Measurements from ENCODE around the gene PRIMPOL.
"Not testable (repeated sequence)": the region's sequence is repeated elsewhere in the genome, so short reads cannot be mapped to it uniquely, and the experiment has no call there.

Gene PRIMPOL

GRCh38 chr4:184721254-184721653, 71.7 kb downstream of the PRIMPOL start:
- DNase-seq: no peak

- no peak for DNase-seq
Measured at GRCh38 chr4:184722798-184723197, 73.3 kb downstream of the PRIMPOL start.

GRCh38 chr4:184727430-184727829, 77.9 kb downstream of the PRIMPOL start:
- DNase-seq: no peak

- DNase-seq: no peak
Measured at GRCh38 chr4:184728858-184729257, 79.3 kb downstream of the PRIMPOL start.

GRCh38 chr4:184729946-184730345, 80.4 kb downstream of the PRIMPOL start:
- DNase-seq: no peak

- DNase-seq: no peak
Measured at GRCh38 chr4:184731056-184731455, 81.5 kb downstream of the PRIMPOL start.

- DNase-seq: peak; percentile 60
Measured at GRCh38 chr4:184732126-184732525, 82.6 kb downstream of the PRIMPOL start.

GRCh38 chr4:184733654-184734524, 84.4 kb downstream of the PRIMPOL start, which contains the start of gene CENPU:
TSS of gene CENPU (minus strand) at chr4:184734096. CDS start at chr4:184734062, 34 bp downstream.
- DNase-seq: peak; percentile 93

GRCh38 chr4:184734758-184735157, 85.2 kb downstream of the PRIMPOL start:
- DNase-seq: peak; percentile 10

- DNase-seq: not testable (repeated sequence)
Measured at GRCh38 chr4:184739575-184739974, 90.0 kb downstream of the PRIMPOL start.

GRCh38 chr4:184740980-184741391, 91.4 kb downstream of the PRIMPOL start:
- DNase-seq: no peak

GRCh38 chr4:184741651-184742050, 92.1 kb downstream of the PRIMPOL start:
- DNase-seq: not testable (repeated sequence)

- no peak for DNase-seq
Measured at GRCh38 chr4:184743650-184744049, 94.1 kb downstream of the PRIMPOL start.

GRCh38 chr4:184744236-184744635, 94.7 kb downstream of the PRIMPOL start:
- DNase-seq: no peak
